Activated T-cell treated with anti-CD3 and anti-CD28 coated beads for 4 hours (primary cell): ENCODE data around the gene ARRB2.

ENCODE experiments used
- DNase-seq: peaks from one replicate; pipeline ENCODE4 v3.0.0-alpha.2; 2020

The ARRB2 gene

DNA sequence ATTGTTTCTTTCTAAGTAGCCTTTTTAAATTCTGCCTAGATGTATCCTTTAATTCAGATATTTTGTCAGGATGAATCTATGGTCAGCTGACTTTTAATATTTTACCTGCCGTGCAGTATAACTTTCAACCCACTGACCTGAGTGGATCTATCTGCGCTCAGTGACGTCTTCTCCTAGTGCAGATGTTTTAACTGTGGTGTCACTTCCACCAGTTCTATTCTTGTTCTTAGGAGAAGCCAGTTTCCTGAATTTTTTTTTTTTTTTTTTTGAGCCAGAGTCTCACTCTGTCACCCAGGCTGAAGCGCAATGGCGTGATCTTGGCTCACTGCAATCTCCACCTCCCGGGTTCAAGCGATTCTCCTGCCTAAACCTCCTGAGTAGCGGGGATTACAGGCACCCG, 56.3 kb downstream of the ARRB2 start:
- DNase-seq: no peak

DNA sequence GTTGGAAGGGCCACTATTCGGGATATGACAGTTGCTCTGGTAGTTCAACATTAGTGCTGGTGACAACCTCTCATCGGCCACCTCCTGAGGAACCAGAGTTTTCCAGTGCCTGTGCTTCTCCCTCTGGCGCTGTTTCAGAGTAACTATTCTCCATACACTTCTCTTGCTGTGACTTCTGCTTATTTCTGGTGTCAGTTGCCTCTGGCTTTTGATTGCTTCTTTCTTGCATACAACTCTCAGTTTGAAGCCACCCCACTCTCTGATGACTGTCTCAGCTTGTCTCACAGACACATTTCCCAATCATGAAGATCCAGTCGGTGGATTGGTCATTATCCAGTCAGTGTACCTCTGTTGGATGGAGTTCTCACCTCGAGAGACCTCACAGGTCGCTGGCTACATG, 57.9 kb downstream of the ARRB2 start:
- DNase-seq: no peak

DNA sequence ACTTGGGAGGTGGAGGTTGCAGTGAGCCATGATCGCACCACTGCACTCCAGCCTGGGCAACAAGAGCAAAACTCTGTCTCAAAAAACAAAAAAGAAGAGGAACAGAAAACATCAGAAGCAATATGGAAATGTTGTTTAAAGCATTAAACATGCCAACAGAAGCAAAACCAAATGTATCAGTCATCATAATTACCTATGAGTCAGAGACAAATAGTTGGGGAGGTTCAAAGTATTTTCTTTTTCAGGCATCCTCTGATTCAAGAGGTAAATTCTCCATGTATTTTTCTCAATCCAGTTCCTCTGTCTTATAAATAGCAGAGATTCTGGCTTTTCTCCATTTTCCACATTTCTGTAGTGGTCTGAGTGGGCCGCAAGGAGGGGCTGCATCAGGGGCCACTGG, 59.2 kb downstream of the ARRB2 start:
- no peak for DNase-seq
